HK-2 (cell line): ENCODE results near the gene FBXL22.
A peak's percentile ranks its signal among the peaks of the same experiment; 100 is the strongest.

Source experiments
- DNase-seq: peaks from one replicate; pipeline ENCODE4 v3.0.0-alpha.2; 2018; ENCODE audit not compliant: unreplicated experiment

Gene FBXL22

GRCh38 chr15:63597038-63597790 lies at the start of gene FBXL22:
Gene FBXL22, plus strand, starts transcription at chr15:63597387. Its CDS starts 6 bp downstream, at chr15:63597393.
- no peak for DNase-seq

GRCh38 chr15:63551400-63551799 lies 45.8 kb upstream of the FBXL22 start:
- no peak for DNase-seq

GRCh38 chr15:63553388-63553791 lies 43.8 kb upstream of the FBXL22 start:
- peak; percentile 35 for DNase-seq

- no peak for DNase-seq
Observed at GRCh38 chr15:63554337-63554927, 42.8 kb upstream of the FBXL22 start.

- DNase-seq: no peak
Observed at GRCh38 chr15:63555507-63555906, 41.7 kb upstream of the FBXL22 start.

- peak; percentile 24 for DNase-seq
Observed at GRCh38 chr15:63556246-63556645, 40.9 kb upstream of the FBXL22 start.

- DNase-seq: no peak
Observed at GRCh38 chr15:63556736-63557135, 40.5 kb upstream of the FBXL22 start.

GRCh38 chr15:63559753-63560152 lies 37.4 kb upstream of the FBXL22 start:
- no peak for DNase-seq

- DNase-seq: no peak
Observed at GRCh38 chr15:63560741-63561448, 36.3 kb upstream of the FBXL22 start.

- no peak for DNase-seq
Observed at GRCh38 chr15:63564093-63564492, 33.1 kb upstream of the FBXL22 start.

- DNase-seq: no peak
Observed at GRCh38 chr15:63565536-63566186, 31.5 kb upstream of the FBXL22 start.

- DNase-seq: no peak
Observed at GRCh38 chr15:63572749-63573464, 24.3 kb upstream of the FBXL22 start.

- no peak for DNase-seq
Observed at GRCh38 chr15:63573533-63573932, 23.7 kb upstream of the FBXL22 start.

GRCh38 chr15:63575312-63575711 lies 21.9 kb upstream of the FBXL22 start:
- no peak for DNase-seq

- no peak for DNase-seq
Observed at GRCh38 chr15:63576441-63576840, 20.7 kb upstream of the FBXL22 start.

- no peak for DNase-seq
Observed at GRCh38 chr15:63582179-63582578, 15.0 kb upstream of the FBXL22 start.

GRCh38 chr15:63582718-63583426 lies 14.3 kb upstream of the FBXL22 start:
- DNase-seq: peak; percentile 19

- no peak for DNase-seq
Observed at GRCh38 chr15:63586790-63587189, 10.4 kb upstream of the FBXL22 start.

GRCh38 chr15:63587527-63587926 lies 9.7 kb upstream of the FBXL22 start:
- no peak for DNase-seq

GRCh38 chr15:63588826-63589225 lies 8.4 kb upstream of the FBXL22 start:
- no peak for DNase-seq
